ENCODE results near the gene PCDHA2. TPM values are rescaled to one million over a fixed set of nuclear protein-coding genes. Genes with fewer than 3 reads are reported as not detected.
"Not testable (repeated sequence)": the region's sequence is repeated elsewhere in the genome, so short reads cannot be mapped to it uniquely, and the experiment has no call there.

Gene PCDHA2
- total RNA-seq, 1 experiment from 2014 or later: 0.20 TPM

DNA sequence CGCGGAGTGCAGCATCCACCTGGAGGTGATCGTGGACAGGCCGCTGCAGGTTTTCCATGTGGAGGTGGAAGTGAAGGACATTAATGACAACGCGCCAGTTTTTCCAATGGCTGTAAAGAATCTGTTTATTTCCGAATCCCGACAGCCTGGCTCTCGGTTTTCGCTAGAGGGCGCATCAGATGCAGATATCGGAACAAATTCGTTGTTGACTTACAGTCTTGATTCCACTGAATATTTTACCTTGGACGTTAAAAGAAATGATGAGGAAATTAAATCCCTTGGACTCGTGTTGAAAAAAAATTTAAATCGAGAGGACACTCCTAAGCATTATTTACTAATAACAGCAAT lies 6.8 kb downstream of the PCDHA2 start:
- Histone ChIP-seq H3K27ac (ENCODE audit: insufficient read length, low read depth, low read length) (no peak overlapping the region), H3K56ac (ENCODE audit: insufficient read length, low read depth, low read length) (no peak overlapping the region), H3K4me2 (ENCODE audit: insufficient read depth, insufficient read length, low read length) (no peak overlapping the region), H2AK5ac (ENCODE audit: insufficient read length, low read length) (no peak overlapping the region), H3K14ac (ENCODE audit: insufficient read depth, low read length) (no peak overlapping the region), H3K79me2 (ENCODE audit: insufficient read depth, low read length) (no peaks in the 10 kb centered on the region), H4K5ac (ENCODE audit: insufficient read length, low read depth, low read length) (no peak overlapping the region), H3K27me3 (ENCODE audit: insufficient read depth, low read length) (no peaks in the 10 kb centered on the region), H4K20me1 (ENCODE audit: control insufficient read depth, insufficient read depth, insufficient read length) (no peaks in the 10 kb centered on the region), H3K23me2 (ENCODE audit: insufficient read length, low read depth, low read length, poor library complexity, severe bottlenecking) (no peaks in the 10 kb centered on the region), H3K9me3 (ENCODE audit: control insufficient read depth, low read depth, low read length) (no peaks in the 10 kb centered on the region), H4K8ac (replicated peaks; ENCODE audit: insufficient read length, low read depth, low read length) (no peak overlapping the region), H2BK20ac (ENCODE audit: low read depth, low read length, poor library complexity, severe bottlenecking) (no peak overlapping the region), H2BK5ac (ENCODE audit: insufficient read length, low read length) (no peak overlapping the region), H2BK12ac (ENCODE audit: insufficient read length, low read depth, low read length) (no peak overlapping the region), H3K4ac (ENCODE audit: low read depth, low read length) (no peak overlapping the region), H3K79me1 (ENCODE audit: insufficient read depth, low read depth, low read length, poor library complexity, severe bottlenecking) (no peaks in the 10 kb centered on the region), H2BK120ac (ENCODE audit: low read depth, low read length, poor library complexity, severe bottlenecking) (no peak overlapping the region), H3T11ph (ENCODE audit: low read length) (no peak overlapping the region), H4K91ac (ENCODE audit: insufficient read length, low read depth, low read length) (no peak overlapping the region), H2BK15ac (ENCODE audit: low read depth, low read length) (no peak overlapping the region), H3K23ac (ENCODE audit: insufficient read length, low read depth, low read length) (no peak overlapping the region), H3K18ac (ENCODE audit: insufficient read length, low read depth, low read length) (no peak overlapping the region), H3K9ac (ENCODE audit: extremely low read depth, insufficient read length, low read length) (no peak overlapping the region), H2AFZ (ENCODE audit: low read length) (no peak overlapping the region), H3K4me1 (ENCODE audit: insufficient read depth, low read length) (no peaks in the 10 kb centered on the region)
- no peak overlapping the region for H3K27ac Mint-ChIP-seq
- DNase-seq: no peak
- H3K4me1 Mint-ChIP-seq: no peaks in the 10 kb centered on the region
- TF ChIP-seq, protein P1, sequence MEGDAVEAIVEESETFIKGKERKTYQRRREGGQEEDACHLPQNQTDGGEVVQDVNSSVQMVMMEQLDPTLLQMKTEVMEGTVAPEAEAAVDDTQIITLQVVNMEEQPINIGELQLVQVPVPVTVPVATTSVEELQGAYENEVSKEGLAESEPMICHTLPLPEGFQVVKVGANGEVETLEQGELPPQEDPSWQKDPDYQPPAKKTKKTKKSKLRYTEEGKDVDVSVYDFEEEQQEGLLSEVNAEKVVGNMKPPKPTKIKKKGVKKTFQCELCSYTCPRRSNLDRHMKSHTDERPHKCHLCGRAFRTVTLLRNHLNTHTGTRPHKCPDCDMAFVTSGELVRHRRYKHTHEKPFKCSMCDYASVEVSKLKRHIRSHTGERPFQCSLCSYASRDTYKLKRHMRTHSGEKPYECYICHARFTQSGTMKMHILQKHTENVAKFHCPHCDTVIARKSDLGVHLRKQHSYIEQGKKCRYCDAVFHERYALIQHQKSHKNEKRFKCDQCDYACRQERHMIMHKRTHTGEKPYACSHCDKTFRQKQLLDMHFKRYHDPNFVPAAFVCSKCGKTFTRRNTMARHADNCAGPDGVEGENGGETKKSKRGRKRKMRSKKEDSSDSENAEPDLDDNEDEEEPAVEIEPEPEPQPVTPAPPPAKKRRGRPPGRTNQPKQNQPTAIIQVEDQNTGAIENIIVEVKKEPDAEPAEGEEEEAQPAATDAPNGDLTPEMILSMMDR (conservative IDR thresholded peaks at IDR 0.05): peak; percentile 17; the same call in 2 of the 3 replicates
- no CpG with 5 or more reads among the region's 16 CpGs for WGBS (ENCODE audit: extremely low coverage, insufficient read length, low lambda C conversion rate)
- H3K4me3 Mint-ChIP-seq: no peak overlapping the region
- peaks cover 48 to 50% of the 10 kb centered on the region in 2 experiments for H3K9me3 Mint-ChIP-seq
- H3K27me3 Mint-ChIP-seq (ENCODE audit: low read depth): no peaks in the 10 kb centered on the region
- peaks cover 8 to 44% (median 31%) of the 10 kb centered on the region in 3 experiments for H3K36me3 Mint-ChIP-seq (ENCODE audit: insufficient read depth in 1 of 3, low read depth in 3 of 3)

DNA sequence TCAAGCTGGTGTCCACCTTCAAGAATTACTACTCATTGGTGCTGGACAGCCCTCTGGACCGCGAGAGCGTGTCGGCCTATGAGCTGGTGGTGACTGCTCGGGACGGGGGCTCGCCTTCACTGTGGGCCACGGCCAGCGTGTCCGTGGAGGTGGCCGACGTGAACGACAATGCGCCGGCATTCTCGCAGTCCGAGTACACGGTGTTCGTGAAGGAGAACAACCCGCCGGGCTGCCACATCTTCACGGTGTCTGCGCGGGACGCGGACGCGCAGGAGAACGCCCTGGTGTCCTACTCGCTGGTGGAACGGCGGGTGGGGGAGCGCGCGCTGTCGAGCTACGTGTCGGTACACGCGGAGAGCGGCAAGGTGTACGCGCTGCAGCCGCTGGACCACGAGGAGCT lies 7.7 kb downstream of the PCDHA2 start:
- not testable (repeated sequence) for H3K4ac ChIP-seq (ENCODE audit: low read depth, low read length); H2BK120ac ChIP-seq (ENCODE audit: low read depth, low read length, poor library complexity, severe bottlenecking); H3K9me3 ChIP-seq (ENCODE audit: control insufficient read depth, low read depth, low read length); H3K23me2 ChIP-seq (ENCODE audit: insufficient read length, low read depth, low read length, poor library complexity, severe bottlenecking); H3K27ac ChIP-seq (ENCODE audit: insufficient read length, low read depth, low read length); H3K56ac ChIP-seq (ENCODE audit: insufficient read length, low read depth, low read length); H4K8ac ChIP-seq (replicated peaks; ENCODE audit: insufficient read length, low read depth, low read length); H3K27me3 ChIP-seq (ENCODE audit: insufficient read depth, low read length); H2BK5ac ChIP-seq (ENCODE audit: insufficient read length, low read length); H3K4me1 Mint-ChIP-seq; H2BK12ac ChIP-seq (ENCODE audit: insufficient read length, low read depth, low read length); H2AFZ ChIP-seq (ENCODE audit: low read length); H3K23ac ChIP-seq (ENCODE audit: insufficient read length, low read depth, low read length); H2BK15ac ChIP-seq (ENCODE audit: low read depth, low read length); DNase-seq; H4K20me1 ChIP-seq (ENCODE audit: control insufficient read depth, insufficient read depth, insufficient read length); H3K9ac ChIP-seq (ENCODE audit: extremely low read depth, insufficient read length, low read length); H4K91ac ChIP-seq (ENCODE audit: insufficient read length, low read depth, low read length); H2BK20ac ChIP-seq (ENCODE audit: low read depth, low read length, poor library complexity, severe bottlenecking); H3K4me3 Mint-ChIP-seq; H4K5ac ChIP-seq (ENCODE audit: insufficient read length, low read depth, low read length); H3K79me2 ChIP-seq (ENCODE audit: insufficient read depth, low read length); H3K4me2 ChIP-seq (ENCODE audit: insufficient read depth, insufficient read length, low read length); H3K27me3 Mint-ChIP-seq (ENCODE audit: low read depth); H3K79me1 ChIP-seq (ENCODE audit: insufficient read depth, low read depth, low read length, poor library complexity, severe bottlenecking); H3K14ac ChIP-seq (ENCODE audit: insufficient read depth, low read length); H3K27ac Mint-ChIP-seq; H3K18ac ChIP-seq (ENCODE audit: insufficient read length, low read depth, low read length); H3T11ph ChIP-seq (ENCODE audit: low read length); H2AK5ac ChIP-seq (ENCODE audit: insufficient read length, low read length); H3K4me1 ChIP-seq (ENCODE audit: insufficient read depth, low read length)
- WGBS (ENCODE audit: extremely low coverage, insufficient read length, low lambda C conversion rate): no CpG with 5 or more reads among the region's 45 CpGs
- H3K9me3 Mint-ChIP-seq: peaks cover 43 to 50% of the 10 kb centered on the region in 2 experiments
- H3K36me3 Mint-ChIP-seq (ENCODE audit: insufficient read depth in 1 of 3, low read depth in 3 of 3): peaks cover 8 to 40% (median 32%) of the 10 kb centered on the region in 3 experiments
